ENCODE results near the gene C20orf141.
"Not testable (repeated sequence)": the region's sequence is repeated elsewhere in the genome, so short reads cannot be mapped to it uniquely, and the experiment has no call there.

The C20orf141 gene

GRCh38 chr20:2820896-2821869 is 6.4 kb downstream of the C20orf141 start:
- peak; percentile 69 for DNase-seq (ENCODE audit: low spot score)
- Histone ChIP-seq H3K27ac (no peak overlapping the region), H3K4me3 (peak overlapping the region; percentile 36)
- no peak for TF ChIP-seq CTCF (IDR thresholded peaks at IDR 0.05)

GRCh38 chr20:2822073-2822472 is 7.3 kb downstream of the C20orf141 start:
- no peak overlapping the region for H3K4me3 ChIP-seq
- no peak overlapping the region for H3K27ac ChIP-seq
- DNase-seq (ENCODE audit: low spot score), result peak; percentile 62
- no peak for TF ChIP-seq CTCF (IDR thresholded peaks at IDR 0.05)

- no peak overlapping the region for H3K4me3 ChIP-seq
- H3K27ac ChIP-seq, result no peak overlapping the region
- DNase-seq (ENCODE audit: low spot score), result no peak
- TF ChIP-seq CTCF (IDR thresholded peaks at IDR 0.05), result no peak
Observed at GRCh38 chr20:2825761-2826160, 11.0 kb downstream of the C20orf141 start.

GRCh38 chr20:2826655-2827054 is 11.9 kb downstream of the C20orf141 start:
- DNase-seq (ENCODE audit: low spot score), result no peak
- Histone ChIP-seq H3K27ac (no peak overlapping the region), H3K4me3 (no peak overlapping the region)
- TF ChIP-seq CTCF (IDR thresholded peaks at IDR 0.05), result no peak

GRCh38 chr20:2829376-2829775 is 14.6 kb downstream of the C20orf141 start:
- DNase-seq (ENCODE audit: low spot score), result peak; percentile 22
- H3K4me3 ChIP-seq, result no peak overlapping the region
- no peak for TF ChIP-seq CTCF (IDR thresholded peaks at IDR 0.05)
- H3K27ac ChIP-seq, result no peak overlapping the region

- DNase-seq (ENCODE audit: low spot score); H3K27ac ChIP-seq; H3K4me3 ChIP-seq: not testable (repeated sequence)
Observed at GRCh38 chr20:2831206-2831605, 16.4 kb downstream of the C20orf141 start.

GRCh38 chr20:2833761-2834160 is 19.0 kb downstream of the C20orf141 start:
- DNase-seq (ENCODE audit: low spot score), result no peak
- Histone ChIP-seq H3K4me3 (no peak overlapping the region), H3K27ac (no peak overlapping the region)
- TF ChIP-seq CTCF (IDR thresholded peaks at IDR 0.05), result no peak
